SK-MEL-5 (cell line): ENCODE measurements around the gene UPK1B. TPM values are rescaled to one million over a fixed set of nuclear protein-coding genes. Genes with fewer than 3 reads are reported as not detected.
"Not testable (repeated sequence)": the region's sequence is repeated elsewhere in the genome, so short reads cannot be mapped to it uniquely, and the experiment has no call there.

ENCODE experiments used
- DNase-seq: peaks from one replicate; pipeline ENCODE4 v3.0.0-alpha.2; 2016; ENCODE audit warnings: low read depth, low spot score
- in situ Hi-C: cut with HindIII; loops from 2 replicates; pipeline ENCODE4 v1.10.0; 2016; ENCODE audit warnings: low sequenced_read_pairs, high pct_unique_total_duplicates, low pct_unique_long_range_greater_than_20kb
- polyA plus RNA-seq, 2 experiments: library from polyadenylated mRNA; depleted of rRNA; stranded (reverse); fragments of >200 nt; gene quantifications; 2 replicates each; pipeline ENCODE4 v1.2.3, GENCODE V29; 2015
- total RNA-seq: library from RNA; depleted of rRNA; stranded (reverse); fragments of >200 nt; shearing (Covaris generic); gene quantifications from 2 replicates; pipeline ENCODE4 v1.2.3, GENCODE V29; 2014; rRNA removed

Gene UPK1B
- not detected in 2 replicates for total RNA-seq
- not detected in 2 replicates for polyA plus RNA-seq (2015; cell fraction: cytosol; rRNA removed)
- not detected in 2 replicates for polyA plus RNA-seq (2015; cell fraction: nucleus; rRNA removed)

- in situ Hi-C loops: no loop called here
- no peak for DNase-seq
Observed at GRCh38 chr3:119173325-119173724, at the start of gene UPK1B. Gene UPK1B (plus strand): TSS chr3:119173598. CDS start chr3:119186742, 13,144 bp downstream.

DNA sequence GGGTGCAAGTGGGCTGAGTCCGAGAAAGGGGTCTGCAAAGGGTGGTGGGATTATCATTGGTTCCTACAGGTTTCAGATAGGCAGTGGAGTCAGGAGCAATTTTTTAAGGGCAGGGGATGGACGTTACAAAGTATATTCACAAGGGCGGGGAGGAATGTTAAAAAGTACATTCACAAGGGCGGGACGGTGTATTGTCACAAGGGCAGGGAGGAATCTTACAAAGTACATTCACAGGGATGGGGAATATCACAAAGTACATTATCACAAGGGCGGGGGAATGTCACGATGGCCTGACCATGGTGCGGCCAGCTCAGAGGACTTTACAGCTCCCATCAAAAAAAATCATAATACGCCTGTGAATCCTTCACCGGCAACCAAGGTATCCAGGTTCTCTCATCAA, 48.1 kb upstream of the UPK1B start:
- no peak for DNase-seq
- in situ Hi-C loops: no loop called here

- DNase-seq: no peak
- in situ Hi-C loops: no loop called here
Observed at GRCh38 chr3:119125742-119126504, 47.5 kb upstream of the UPK1B start.

GRCh38 chr3:119130291-119130690, 43.1 kb upstream of the UPK1B start:
- DNase-seq, in situ Hi-C loops: not testable (repeated sequence)

- in situ Hi-C loops, DNase-seq: not testable (repeated sequence)
Observed at GRCh38 chr3:119132291-119132690, 41.1 kb upstream of the UPK1B start.

GRCh38 chr3:119139360-119139759, 34.0 kb upstream of the UPK1B start:
- DNase-seq, in situ Hi-C loops: not testable (repeated sequence)

DNA sequence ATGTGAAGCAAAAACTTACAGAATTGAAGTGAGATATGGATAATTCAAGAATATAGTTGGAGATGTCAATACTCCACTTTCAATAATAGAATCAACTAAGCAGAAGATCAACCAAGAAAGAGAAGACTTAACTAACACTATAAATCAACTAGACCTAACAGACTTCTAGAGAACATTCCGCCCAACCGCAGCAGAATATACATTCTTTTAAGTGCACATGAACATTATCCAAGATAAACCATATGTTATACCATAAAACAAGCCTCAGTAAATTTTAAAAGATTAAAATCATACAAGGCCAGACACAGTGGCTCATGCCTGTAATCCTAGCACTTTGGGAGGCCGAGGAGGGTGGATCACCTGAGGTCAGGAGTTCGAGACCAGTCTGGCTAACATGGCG, 32.9 kb upstream of the UPK1B start:
- DNase-seq: no peak
- in situ Hi-C loops: no loop called here

GRCh38 chr3:119145128-119145499, 28.3 kb upstream of the UPK1B start:
- no peak for DNase-seq
- in situ Hi-C loops: no loop called here

- peak; percentile 69 for DNase-seq
- in situ Hi-C loops: no loop called here
Observed at GRCh38 chr3:119145500-119146167, 27.8 kb upstream of the UPK1B start, which contains the start of gene TEX55. Gene TEX55 (plus strand): TSS chr3:119146165. CDS start chr3:119146190, 25 bp downstream.

GRCh38 chr3:119146578-119147375, 26.6 kb upstream of the UPK1B start:
- in situ Hi-C loops: no loop called here
- no peak for DNase-seq

DNA sequence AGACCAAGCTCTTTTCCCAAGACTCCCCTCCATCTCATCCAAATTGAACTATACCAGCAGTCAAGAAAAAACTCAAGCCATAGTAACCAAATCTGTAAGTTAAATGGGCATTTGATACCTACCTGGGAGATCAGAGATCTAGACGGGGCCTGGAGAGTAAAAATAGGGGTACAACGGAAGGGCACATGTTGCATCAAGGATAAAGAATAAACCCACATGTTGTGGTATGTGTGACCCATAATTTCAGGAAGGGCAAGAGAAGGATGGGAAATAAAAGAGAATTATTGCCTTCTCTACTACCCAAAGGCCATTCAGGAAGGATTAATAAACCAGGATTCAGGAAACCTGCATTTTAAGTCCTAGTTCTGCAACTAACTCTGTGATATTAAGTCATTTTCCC, 25.9 kb upstream of the UPK1B start:
- no peak for DNase-seq
- in situ Hi-C loops: no loop called here

DNA sequence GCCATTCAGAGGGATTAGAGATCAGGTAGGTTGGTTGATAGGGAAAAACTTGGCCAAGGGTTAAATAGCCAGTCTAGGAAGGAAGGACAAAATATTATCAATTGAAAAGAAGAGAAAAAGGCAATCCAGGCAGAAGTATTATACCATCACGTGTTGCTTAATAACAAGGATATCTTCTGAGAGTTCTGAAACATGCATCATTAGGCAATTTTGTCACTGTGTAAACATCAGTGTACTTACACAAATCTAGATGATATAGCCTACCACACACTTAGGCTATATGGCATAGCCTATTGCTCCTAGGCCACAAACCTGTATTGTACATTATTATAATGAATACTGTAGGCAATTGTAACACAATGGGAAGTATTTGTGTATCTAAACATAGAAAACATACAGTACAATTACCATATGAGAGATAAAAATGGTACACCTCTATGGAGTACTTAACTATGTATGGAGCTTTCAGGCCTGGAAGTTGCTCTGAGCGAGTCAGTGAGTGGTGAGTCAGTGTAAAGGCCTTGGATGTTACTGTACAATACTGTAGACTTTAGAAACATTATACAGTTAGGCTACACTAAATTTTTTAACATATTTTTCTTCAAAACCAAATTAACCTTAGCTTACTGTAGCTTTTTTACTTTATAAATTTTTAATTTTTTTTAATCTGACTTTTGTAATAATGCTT, 24.8 kb upstream of the UPK1B start:
- in situ Hi-C loops: no loop called here
- no peak for DNase-seq

DNA sequence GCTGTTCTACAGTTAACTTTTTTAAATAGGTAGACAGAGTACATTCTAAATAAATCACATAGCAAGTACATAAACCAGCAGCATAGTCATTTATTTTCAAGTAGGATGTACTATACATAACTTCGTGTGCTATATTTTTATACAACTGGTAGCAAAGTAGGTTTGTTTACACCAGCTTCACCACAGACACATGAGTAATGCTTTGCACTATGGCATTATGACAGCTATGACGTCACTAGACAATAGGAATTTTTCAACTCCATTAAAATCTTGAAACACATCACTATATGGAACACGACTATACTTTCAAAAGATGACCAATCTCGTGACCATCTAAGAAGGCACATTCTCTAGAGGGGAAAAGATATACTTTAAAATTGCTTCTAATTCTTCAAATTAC, 23.9 kb upstream of the UPK1B start:
- no peak for DNase-seq
- in situ Hi-C loops: no loop called here

DNA sequence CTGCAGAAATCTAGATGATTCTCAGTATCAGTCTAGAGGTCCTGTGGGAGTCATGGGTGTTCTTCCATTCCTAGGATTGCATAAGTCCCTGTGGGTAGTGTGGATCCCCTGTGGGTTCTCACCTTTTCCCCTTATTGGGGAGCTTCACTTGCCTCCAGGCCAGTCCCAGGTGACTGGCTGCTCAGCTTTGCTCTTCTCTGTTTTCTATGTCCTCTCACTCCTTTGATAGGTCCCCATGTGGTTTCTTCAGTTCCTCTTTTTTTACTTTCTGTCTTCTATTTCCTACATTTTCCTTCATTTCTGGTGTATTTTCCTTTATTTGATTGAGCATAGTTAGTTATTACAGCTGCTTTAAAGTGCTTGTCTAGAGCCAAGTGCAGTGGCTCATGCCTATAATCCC, 16.5 kb upstream of the UPK1B start:
- no peak for DNase-seq

DNA sequence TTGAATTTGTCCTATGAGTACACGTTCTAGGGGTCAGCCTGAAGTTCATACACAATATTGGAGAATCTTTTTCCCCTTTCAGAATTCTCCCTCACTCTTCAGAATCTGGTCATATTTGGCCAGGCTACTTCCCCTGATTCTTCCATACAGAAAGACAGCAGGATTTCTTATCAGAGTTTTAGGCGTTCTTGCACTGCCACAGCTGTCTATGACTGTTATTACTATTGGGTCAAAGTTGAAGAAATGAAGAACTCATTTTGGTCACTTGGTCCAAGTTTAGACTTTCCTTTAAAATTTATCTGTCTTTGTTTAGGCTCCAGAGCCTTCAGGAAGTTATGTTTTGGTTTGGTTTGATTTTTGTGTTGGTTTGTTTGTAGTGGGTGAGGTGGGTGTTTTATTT, 15.4 kb upstream of the UPK1B start:
- DNase-seq: no peak
- in situ Hi-C loops: no loop called here

More for the DNA sequence above, 16.5 kb upstream of the UPK1B start:
- in situ Hi-C loops: no loop called here

GRCh38 chr3:119160361-119160760, 13.0 kb upstream of the UPK1B start:
- in situ Hi-C loops: no loop called here
- no peak for DNase-seq

DNA sequence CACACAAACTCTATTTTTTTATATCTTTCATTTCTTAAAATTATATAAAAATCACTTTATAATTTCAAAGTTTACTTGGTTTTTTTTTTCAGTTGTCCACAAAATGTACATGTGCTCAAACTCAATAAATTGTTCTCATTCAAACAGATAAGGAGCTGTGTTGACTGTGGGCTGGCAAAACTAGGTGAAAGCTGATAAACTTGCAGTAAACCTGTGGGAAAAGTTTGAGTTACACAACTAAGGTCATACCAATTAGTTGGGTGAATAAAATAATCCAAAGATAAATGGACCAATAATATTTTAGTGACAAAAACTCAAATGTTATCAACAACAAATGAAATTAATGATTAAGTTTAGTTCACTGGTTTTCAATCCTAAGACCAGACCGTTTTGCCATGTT, 12.6 kb upstream of the UPK1B start:
- in situ Hi-C loops: no loop called here
- DNase-seq: no peak

- in situ Hi-C loops: no loop called here
- DNase-seq: no peak
Observed at GRCh38 chr3:119161240-119161639, 12.2 kb upstream of the UPK1B start.
